ENCODE measurements around the gene GPC1.

The GPC1 gene

GRCh38 chr2:240508832-240509545 lies 73.5 kb downstream of the GPC1 start:
- no peak for DNase-seq (ENCODE audit: low read depth, low spot score)
- H3K27ac ChIP-seq = no peak overlapping the region

GRCh38 chr2:240509667-240510512 lies 74.4 kb downstream of the GPC1 start:
- no peak for DNase-seq (ENCODE audit: low read depth, low spot score)
- H3K27ac ChIP-seq = no peak overlapping the region

GRCh38 chr2:240510513-240511210 lies 75.2 kb downstream of the GPC1 start:
- no peak overlapping the region for H3K27ac ChIP-seq
- no peak for DNase-seq (ENCODE audit: low read depth, low spot score)

- DNase-seq (ENCODE audit: low read depth, low spot score) = no peak
- H3K27ac ChIP-seq = no peak overlapping the region
These were observed 76.1 kb downstream of the GPC1 start for GRCh38 chr2:240511351-240512108.

- DNase-seq (ENCODE audit: low read depth, low spot score) = no peak
- H3K27ac ChIP-seq = no peak overlapping the region
These were observed 76.6 kb downstream of the GPC1 start for GRCh38 chr2:240512109-240512485.

GRCh38 chr2:240512666-240513535 lies 77.4 kb downstream of the GPC1 start:
- no peak overlapping the region for H3K27ac ChIP-seq
- DNase-seq (ENCODE audit: low read depth, low spot score) = no peak

- peak; percentile 39 for DNase-seq (ENCODE audit: low read depth, low spot score)
- peak overlapping the region; percentile 20 for H3K27ac ChIP-seq
These were observed 78.3 kb downstream of the GPC1 start for GRCh38 chr2:240513549-240514287.

GRCh38 chr2:240514631-240515030 lies 79.2 kb downstream of the GPC1 start:
- H3K27ac ChIP-seq = peak overlapping the region; percentile 20
- no peak for DNase-seq (ENCODE audit: low read depth, low spot score)

GRCh38 chr2:240517342-240517741 lies 81.9 kb downstream of the GPC1 start:
- no peak for DNase-seq (ENCODE audit: low read depth, low spot score)
- H3K27ac ChIP-seq = no peak overlapping the region
